Psoas muscle (tissue), 8 donors: ENCODE measurements around the gene IL23R. TPM values are rescaled to one million over a fixed set of nuclear protein-coding genes. Genes with fewer than 3 reads are reported as not detected.

Experiments used
- ATAC-seq, 4 donors: fragments of 200-7000 bp; cut with Tn5 transposase; one replicate each; pipeline ENCODE4 v1.9.1; 2020; ENCODE audit warnings: moderate library complexity in 3 of 4, mild to moderate bottlenecking in 2 of 4
- DNase-seq, 2 donors: peaks; one replicate each; pipeline ENCODE4 v3.0.0-alpha.2; 2020
- H3K27ac ChIP-seq: fragments of 200-600 bp; one replicate; pipeline ENCODE4 v1.8.0; 2022
- H3K27me3 ChIP-seq, 3 donors: fragments of 200-600 bp in 1 of 3; one replicate each; pipeline versions ENCODE4 v1.6.1 to v1.8.0; 2013 to 2022; ENCODE audit warnings: low read length in 2 of 3, mild to moderate bottlenecking in 2 of 3, moderate library complexity in 1 of 3; ENCODE audit not compliant: insufficient read depth in 3 of 3
- H3K36me3 ChIP-seq, 2 donors: fragments of 200-600 bp in 1 of 2; one replicate each; pipeline versions ENCODE4 v1.6.1 to v1.8.0; 2013 to 2022; ENCODE audit warnings: low read depth in 1 of 2, mild to moderate bottlenecking in 1 of 2, moderate library complexity in 1 of 2; ENCODE audit not compliant: insufficient read depth in 1 of 2
- H3K4me1 ChIP-seq: fragments of 200-600 bp; one replicate; pipeline ENCODE4 v1.8.0; 2022
- H3K4me3 ChIP-seq: fragments of 200-600 bp; one replicate; pipeline ENCODE4 v1.8.0; 2022; ENCODE audit warnings: mild to moderate bottlenecking
- H3K9me3 ChIP-seq: fragments of 200-600 bp; one replicate; pipeline ENCODE4 v1.8.0; 2022
- WGBS, 3 donors: extraction: QIAGEN DNeasy Blood & Tissue Kit; methylation state at CpG; one replicate each; pipeline versions ENCODE4 v1.1.6 to v1.1.7; 2013; 5-methylcytosine and 5-hydroxymethylcytosine counted together
- intact Hi-C, 2 donors: fragments of 100-400 bp; cut with DNase I; formaldehyde crosslinking; loops; one replicate each; pipeline versions ENCODE4 v1.11.0 to v1.14.2; 2022
- polyA plus RNA-seq, 3 donors: library from polyadenylated mRNA; stranded (reverse); fragments of 200-250 nt; gene quantifications; one replicate each; pipeline ENCODE4 v1.2.3, GENCODE V29; 2013
- total RNA-seq, 4 donors: library from RNA; stranded (reverse); fragmentation: NEBNext Ultra II Directional in 2 of 4; extraction: Animal tissue kit (Norgen Biotek cat#: 25700) in 2 of 4; gene quantifications; one replicate each; pipeline versions ENCODE4 v1.2.1 to v1.2.4, GENCODE V29; 2021 to 2023
- TF ChIP-seq, protein P1 (sequence below): fragments of 200-600 bp; IDR thresholded peaks from one replicate; pipeline ENCODE4 v1.8.0; 2022; ENCODE audit warnings: antibody characterized with exemption
- donor health status: healthy with polysubstance abuse.
- donor health status: DM: no; HTN: no; CAD: no; lungs with moderate emphysema.
- donor health status: Bipolar disorder and iron deficiency.
- donor health status: healthy.
- donor health status: DM: yes; HTN: yes; CAD: no.
- donor health status: DM: no; HTN: no; CAD: no.
- donor health status: DM: no; HTN: no; CAD: no.
- donor health status: DM: yes; HTN: yes; CAD: no.

IL23R gene
- total and polyA plus RNA-seq, 7 donors: not detected

DNA sequence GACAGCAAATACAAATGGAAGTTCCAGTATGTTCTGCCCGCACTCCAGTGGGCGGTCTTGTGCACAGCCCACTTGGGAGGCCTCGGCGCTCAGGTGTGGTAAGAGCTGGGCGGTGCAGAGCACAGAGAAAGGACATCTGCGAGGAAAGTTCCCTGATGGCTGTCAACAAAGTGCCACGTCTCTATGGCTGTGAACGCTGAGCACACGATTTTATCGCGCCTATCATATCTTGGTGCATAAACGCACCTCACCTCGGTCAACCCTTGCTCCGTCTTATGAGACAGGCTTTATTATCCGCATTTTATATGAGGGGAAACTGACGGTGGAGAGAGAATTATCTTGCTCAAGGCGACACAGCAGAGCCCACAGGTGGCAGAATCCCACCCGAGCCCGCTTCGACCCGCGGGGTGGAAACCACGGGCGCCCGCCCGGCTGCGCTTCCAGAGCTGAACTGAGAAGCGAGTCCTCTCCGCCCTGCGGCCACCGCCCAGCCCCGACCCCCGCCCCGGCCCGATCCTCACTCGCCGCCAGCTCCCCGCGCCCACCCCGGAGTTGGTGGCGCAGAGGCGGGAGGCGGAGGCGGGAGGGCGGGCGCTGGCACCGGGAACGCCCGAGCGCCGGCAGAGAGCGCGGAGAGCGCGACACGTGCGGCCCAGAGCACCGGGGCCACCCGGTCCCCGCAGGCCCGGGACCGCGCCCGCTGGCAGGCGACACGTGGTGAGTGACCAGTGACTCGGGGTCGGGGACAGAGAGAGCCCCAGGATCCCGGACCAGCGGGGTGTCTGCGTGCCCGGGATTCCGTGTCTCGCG lies 141.2 kb downstream of the IL23R start, which contains the start of gene IL12RB2:
TSS of gene IL12RB2 (plus strand) at position 623 of the 810 bp plus-strand sequence. CDS start 12,496 bp downstream, outside the sequence.
- Histone ChIP-seq H3K4me3 (peak within 1 kb of the TSS; percentile 72), H3K27ac (peak within 1 kb of the TSS; percentile 60), H3K27me3 (peaks cover 0 to 2% (median 0%) of the 10 kb centered on the region in 3 donors), H3K4me1 (no peaks in the 10 kb centered on the region), H3K36me3 (no peaks in the 10 kb centered on the region), H3K9me3 (no peaks in the 10 kb centered on the region)
- DNase-seq (peak; percentile 23 to 65), ATAC-seq (peak; percentile 81 to 93 (median 87))
- TF ChIP-seq, protein P1, sequence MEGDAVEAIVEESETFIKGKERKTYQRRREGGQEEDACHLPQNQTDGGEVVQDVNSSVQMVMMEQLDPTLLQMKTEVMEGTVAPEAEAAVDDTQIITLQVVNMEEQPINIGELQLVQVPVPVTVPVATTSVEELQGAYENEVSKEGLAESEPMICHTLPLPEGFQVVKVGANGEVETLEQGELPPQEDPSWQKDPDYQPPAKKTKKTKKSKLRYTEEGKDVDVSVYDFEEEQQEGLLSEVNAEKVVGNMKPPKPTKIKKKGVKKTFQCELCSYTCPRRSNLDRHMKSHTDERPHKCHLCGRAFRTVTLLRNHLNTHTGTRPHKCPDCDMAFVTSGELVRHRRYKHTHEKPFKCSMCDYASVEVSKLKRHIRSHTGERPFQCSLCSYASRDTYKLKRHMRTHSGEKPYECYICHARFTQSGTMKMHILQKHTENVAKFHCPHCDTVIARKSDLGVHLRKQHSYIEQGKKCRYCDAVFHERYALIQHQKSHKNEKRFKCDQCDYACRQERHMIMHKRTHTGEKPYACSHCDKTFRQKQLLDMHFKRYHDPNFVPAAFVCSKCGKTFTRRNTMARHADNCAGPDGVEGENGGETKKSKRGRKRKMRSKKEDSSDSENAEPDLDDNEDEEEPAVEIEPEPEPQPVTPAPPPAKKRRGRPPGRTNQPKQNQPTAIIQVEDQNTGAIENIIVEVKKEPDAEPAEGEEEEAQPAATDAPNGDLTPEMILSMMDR: no peak
- WGBS, 3 donors: 3 to 5% (median 3%) methylated on average over 53 to 75 of the region's 75 CpGs
- intact Hi-C loops: loop anchor here in 1 of 2 donors (10.0 kb wide), 1 partner anchor 73 kb away; no protein-coding TSS in a partner anchor

DNA sequence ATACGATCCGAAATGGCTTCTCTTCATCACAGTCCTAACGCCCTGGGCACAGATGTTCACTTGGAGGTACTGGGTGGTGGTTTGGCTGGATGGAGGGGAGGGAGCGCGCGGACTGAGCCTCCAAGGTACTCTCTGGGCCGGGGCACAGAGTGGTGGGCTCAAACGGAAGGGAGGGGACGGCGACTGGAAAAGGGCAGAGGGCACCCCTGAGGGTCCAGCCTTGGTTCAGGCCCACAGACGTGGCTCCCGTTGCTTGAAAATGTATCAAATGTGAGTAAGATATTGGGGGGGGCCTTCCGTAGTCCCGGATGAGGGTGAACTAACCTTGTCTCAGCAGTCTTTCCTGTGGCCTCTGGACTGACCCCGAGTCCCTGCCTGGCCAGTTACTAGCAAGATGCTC lies 141.9 kb downstream of the IL23R start:
- H3K27me3 ChIP-seq: peaks cover 0 to 2% (median 0%) of the 10 kb centered on the region in 3 donors
- no peaks in the 10 kb centered on the region for H3K4me1 ChIP-seq
- H3K4me3 ChIP-seq: peak overlapping the region; percentile 72
- no peaks in the 10 kb centered on the region for H3K9me3 ChIP-seq
- WGBS, 3 donors: 27 to 31% (median 31%) methylated on average over 15 of the region's 15 CpGs
- TF ChIP-seq, protein P1: no peak
- no peaks in the 10 kb centered on the region for H3K36me3 ChIP-seq
- ATAC-seq: peak in 3 of 4 donors; percentile 23 to 51 (median 41)
- no peak for DNase-seq
- H3K27ac ChIP-seq: peak overlapping the region; percentile 60
- intact Hi-C loops: loop anchor here in 1 of 2 donors (10.0 kb wide), 1 partner anchor 73 kb away; no protein-coding TSS in a partner anchor

Other genes starting within 250 kb of the IL23R start
- 1 to 10 TPM; 4.5 to 6.5 (median 5.3) TPM for gene DNAI4, start 241.6 kb upstream of the IL23R start, total RNA-seq
- under 1 TPM; 0.18 to 0.43 (median 0.21) TPM for gene DNAI4, start 241.6 kb upstream of the IL23R start, polyA plus RNA-seq
- 10 to 100 TPM; 12.9 to 18.9 (median 15.2) TPM for gene MIER1, start 241.5 kb upstream of the IL23R start, total RNA-seq
- gene MIER1, start 241.5 kb upstream of the IL23R start, polyA plus RNA-seq: 10 to 100 TPM in 2 of 3 donors, 1 to 10 TPM in 1; 6.4 to 13.1 (median 10.5) TPM
- gene SLC35D1, start 112.3 kb upstream of the IL23R start, total RNA-seq: 1 to 10 TPM; 5.1 to 6.8 (median 6.3) TPM
- 1 to 10 TPM; 2.5 to 7.0 (median 3.8) TPM for gene SLC35D1, start 112.3 kb upstream of the IL23R start, polyA plus RNA-seq
- not detected for gene C1orf141, start 31.5 kb upstream of the IL23R start, total RNA-seq
- gene C1orf141, start 31.5 kb upstream of the IL23R start, polyA plus RNA-seq: not detected
- gene IL12RB2, start 141.4 kb downstream of the IL23R start, total RNA-seq: 1 to 10 TPM; 2.0 to 9.5 (median 5.1) TPM
- 1 to 10 TPM in 1 of 3 donors, under 1 TPM in 2; 0.13 to 6.5 (median 0.67) TPM for gene IL12RB2, start 141.4 kb downstream of the IL23R start, polyA plus RNA-seq